Gastroesophageal sphincter (tissue), 4 donors: ENCODE measurements around the gene AFF3. TPM values are rescaled to one million over a fixed set of nuclear protein-coding genes. Genes with fewer than 3 reads are reported as not detected.

Experiments used
- ATAC-seq: fragments of 150-250 bp; one replicate; pipeline ENCODE4 v1.9.1; 2016; ENCODE audit warnings: mild to moderate bottlenecking, moderate library complexity
- H3K27ac ChIP-seq, 4 donors: fragments of 200-600 bp; sonication (generic) in 3 of 4; 1 replicate in 3 of 4; 2 replicates in 1 of 4; pipeline ENCODE4 v1.5.1; 2016 to 2019
- H3K27me3 ChIP-seq: fragments of 200-600 bp; sonication (generic); one replicate; pipeline ENCODE4 v1.5.1; 2019
- H3K36me3 ChIP-seq, 2 donors: fragments of 200-600 bp; sonication (generic); one replicate each; pipeline ENCODE4 v1.5.1; 2019; ENCODE audit warnings: control low read depth in 1 of 2
- H3K4me1 ChIP-seq, 3 donors: fragments of 200-600 bp; sonication (generic); 1 replicate in 2 of 3; 2 replicates in 1 of 3; pipeline ENCODE4 v1.5.1; 2016 to 2019; ENCODE audit warnings: control low read depth in 2 of 3
- H3K4me3 ChIP-seq, 2 donors: fragments of 200-600 bp; sonication (generic); one replicate each; pipeline ENCODE4 v1.5.1; 2019; ENCODE audit warnings: mild to moderate bottlenecking in 1 of 2, moderate library complexity in 1 of 2
- H3K9me3 ChIP-seq, 3 donors: fragments of 200-600 bp; sonication (generic); one replicate each; pipeline ENCODE4 v1.5.1; 2017 to 2019; ENCODE audit warnings: control low read depth in 2 of 3
- EP300 ChIP-seq: sonication (generic); formaldehyde crosslinking; IDR thresholded peaks from one replicate; pipeline ENCODE4 v1.6.1; 2017; ENCODE audit warnings: antibody characterized with exemption, mild to moderate bottlenecking
- POLR2A ChIP-seq, 2 donors: fragments of 450-650 bp; IDR thresholded peaks; one replicate each; pipeline ENCODE4 v1.6.1; 2017; ENCODE audit warnings: antibody characterized with exemption in 2 of 2, mild to moderate bottlenecking in 2 of 2, moderate library complexity in 1 of 2
- POLR2AphosphoS5 ChIP-seq: sonication (generic); formaldehyde crosslinking; IDR thresholded peaks from one replicate; pipeline ENCODE4 v1.6.1; 2017; ENCODE audit warnings: antibody characterized with exemption
- WGBS, 2 donors: methylation state at CpG; one replicate each; pipeline ENCODE4 v1.1.5; 2018; ENCODE audit warnings: low coverage in 1 of 2; 5-methylcytosine and 5-hydroxymethylcytosine counted together
- total RNA-seq, 4 donors: library from RNA; depleted of rRNA; stranded (reverse); fragments of >200 nt; gene quantifications; one replicate each; pipeline ENCODE4 v1.1.0, GENCODE V29; 2016
- TF ChIP-seq, protein P1 (sequence below), 4 experiments: fragments of 200-600 bp in 2 of 4; fragments of 450-650 bp in 2 of 4; sonication (generic) in 1 of 4; IDR thresholded peaks; one replicate each; pipeline ENCODE4 v1.5.1; 2017 to 2019; ENCODE audit warnings: antibody characterized with exemption in 4 of 4, mild to moderate bottlenecking in 2 of 4, moderate library complexity in 2 of 4

Gene AFF3
- total RNA-seq, 4 donors from 2014 or later, result 15.4 to 74.8 (median 37.7) TPM

DNA sequence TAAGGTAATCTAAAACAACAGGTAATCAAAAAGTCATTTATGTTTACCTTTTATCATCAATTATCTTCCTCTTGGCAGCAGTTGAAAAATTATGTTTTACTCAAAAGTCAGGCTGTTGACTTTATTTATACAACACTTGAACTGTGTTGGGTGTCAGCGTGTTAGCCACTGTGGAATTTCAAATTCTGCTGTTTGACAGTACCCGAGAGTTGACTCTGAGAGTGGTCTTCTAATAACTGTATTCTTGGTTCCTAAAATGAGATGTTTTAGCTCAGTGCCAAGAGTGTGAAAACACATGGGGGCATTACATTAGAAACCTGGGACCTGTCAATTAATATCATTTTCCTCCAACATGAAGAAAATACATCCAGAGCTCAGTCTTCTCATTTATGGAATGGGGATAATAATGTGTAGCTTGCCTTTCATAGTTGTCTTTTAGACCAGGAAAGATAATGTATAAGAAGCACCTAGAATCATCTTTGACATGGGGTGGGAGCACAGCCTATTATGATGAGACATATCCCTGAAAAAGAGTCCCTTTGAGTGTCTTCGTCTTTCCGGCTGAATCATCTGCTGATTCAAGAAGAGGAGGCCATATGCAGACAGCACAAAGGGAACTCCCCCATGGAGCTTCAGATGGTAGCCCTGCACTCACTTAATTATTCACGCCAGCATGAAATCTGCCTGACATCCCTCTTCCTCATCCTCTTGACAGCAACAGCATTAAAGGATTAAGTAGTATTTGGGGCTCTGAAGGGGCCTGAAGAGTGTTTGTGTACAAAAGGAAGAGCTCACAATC is 89.1 kb downstream of the AFF3 start:
- Histone ChIP-seq H3K9me3 (no peaks in the 10 kb centered on the region), H3K4me1 (peaks cover 0 to 11% (median 0%) of the 10 kb centered on the region in 3 donors), H3K36me3 (no peaks in the 10 kb centered on the region), H3K27ac (no peak overlapping the region), H3K27me3 (no peaks in the 10 kb centered on the region), H3K4me3 (no peak overlapping the region)
- WGBS, 2 donors, result 74 to 90% methylated on average over 3 to 5 of the region's 5 CpGs
- TF ChIP-seq POLR2A (IDR thresholded peaks at IDR 0.05) (no peak), EP300 (no peak), POLR2AphosphoS5 (no peak)
- TF ChIP-seq, protein P1, sequence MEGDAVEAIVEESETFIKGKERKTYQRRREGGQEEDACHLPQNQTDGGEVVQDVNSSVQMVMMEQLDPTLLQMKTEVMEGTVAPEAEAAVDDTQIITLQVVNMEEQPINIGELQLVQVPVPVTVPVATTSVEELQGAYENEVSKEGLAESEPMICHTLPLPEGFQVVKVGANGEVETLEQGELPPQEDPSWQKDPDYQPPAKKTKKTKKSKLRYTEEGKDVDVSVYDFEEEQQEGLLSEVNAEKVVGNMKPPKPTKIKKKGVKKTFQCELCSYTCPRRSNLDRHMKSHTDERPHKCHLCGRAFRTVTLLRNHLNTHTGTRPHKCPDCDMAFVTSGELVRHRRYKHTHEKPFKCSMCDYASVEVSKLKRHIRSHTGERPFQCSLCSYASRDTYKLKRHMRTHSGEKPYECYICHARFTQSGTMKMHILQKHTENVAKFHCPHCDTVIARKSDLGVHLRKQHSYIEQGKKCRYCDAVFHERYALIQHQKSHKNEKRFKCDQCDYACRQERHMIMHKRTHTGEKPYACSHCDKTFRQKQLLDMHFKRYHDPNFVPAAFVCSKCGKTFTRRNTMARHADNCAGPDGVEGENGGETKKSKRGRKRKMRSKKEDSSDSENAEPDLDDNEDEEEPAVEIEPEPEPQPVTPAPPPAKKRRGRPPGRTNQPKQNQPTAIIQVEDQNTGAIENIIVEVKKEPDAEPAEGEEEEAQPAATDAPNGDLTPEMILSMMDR (IDR thresholded peaks at IDR 0.05), result no peak
- ATAC-seq, result no peak

DNA sequence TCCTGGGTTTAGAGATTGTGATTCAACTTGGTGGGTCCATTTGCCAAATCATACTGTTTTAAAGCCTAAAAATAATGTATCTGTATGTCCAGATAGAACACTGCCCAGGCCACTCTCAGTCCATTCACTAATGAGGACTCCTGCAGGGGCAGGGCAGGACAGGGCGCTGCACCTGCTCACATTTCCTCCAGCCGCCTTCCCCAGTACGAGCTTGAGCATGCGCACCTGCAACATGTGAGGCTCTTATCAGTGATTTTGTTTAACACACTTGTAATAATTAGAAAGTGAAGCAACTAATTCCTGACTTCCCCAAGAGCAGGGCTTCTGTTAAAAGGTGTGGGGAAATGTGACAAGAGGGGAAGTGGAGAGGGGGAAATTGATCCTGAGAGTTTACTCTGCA is 89.7 kb downstream of the AFF3 start:
- no peak for TF ChIP-seq POLR2A (IDR thresholded peaks at IDR 0.05)
- Histone ChIP-seq H3K9me3 (no peaks in the 10 kb centered on the region), H3K27me3 (no peaks in the 10 kb centered on the region), H3K4me3 (no peak overlapping the region), H3K36me3 (no peaks in the 10 kb centered on the region), H3K4me1 (peaks cover 0 to 8% (median 0%) of the 10 kb centered on the region in 3 donors), H3K27ac (no peak overlapping the region)
- 83% methylated on average over 4 of the region's 4 CpGs; no CpG with 5 or more reads in 1 of the 2 donors for WGBS, 2 donors
- ATAC-seq, result no peak

DNA sequence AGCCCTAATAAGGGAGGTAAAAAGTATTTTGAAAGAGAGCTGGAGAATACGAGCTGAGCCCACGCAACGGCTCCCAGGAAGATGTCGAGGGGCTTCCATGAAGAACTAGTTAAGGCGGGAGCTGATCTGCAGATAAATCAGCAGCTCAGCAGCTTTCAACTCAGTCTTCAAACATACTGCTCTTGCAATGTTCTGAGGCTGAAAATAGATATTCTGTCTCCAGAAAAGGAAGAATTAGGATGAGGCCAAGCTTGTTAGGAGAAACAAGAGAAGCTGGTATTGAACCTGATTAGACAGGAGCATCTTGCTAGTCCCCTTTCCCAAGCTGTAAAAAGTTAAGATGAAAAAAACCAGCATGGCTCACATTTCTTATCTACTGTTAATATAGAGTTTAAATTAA is 91.1 kb downstream of the AFF3 start:
- Histone ChIP-seq H3K4me3 (no peak overlapping the region), H3K36me3 (no peaks in the 10 kb centered on the region), H3K27me3 (no peaks in the 10 kb centered on the region), H3K4me1 (peaks cover 0 to 6% (median 0%) of the 10 kb centered on the region in 3 donors), H3K27ac (no peak overlapping the region), H3K9me3 (no peaks in the 10 kb centered on the region)
- no peak for TF ChIP-seq POLR2A (IDR thresholded peaks at IDR 0.05)
- no peak for TF ChIP-seq EP300
- TF ChIP-seq POLR2AphosphoS5, result no peak
- TF ChIP-seq, protein P1 (IDR thresholded peaks at IDR 0.05), result no peak
- no peak for ATAC-seq
- 93 to 97% methylated on average over 3 to 5 of the region's 5 CpGs for WGBS, 2 donors

DNA sequence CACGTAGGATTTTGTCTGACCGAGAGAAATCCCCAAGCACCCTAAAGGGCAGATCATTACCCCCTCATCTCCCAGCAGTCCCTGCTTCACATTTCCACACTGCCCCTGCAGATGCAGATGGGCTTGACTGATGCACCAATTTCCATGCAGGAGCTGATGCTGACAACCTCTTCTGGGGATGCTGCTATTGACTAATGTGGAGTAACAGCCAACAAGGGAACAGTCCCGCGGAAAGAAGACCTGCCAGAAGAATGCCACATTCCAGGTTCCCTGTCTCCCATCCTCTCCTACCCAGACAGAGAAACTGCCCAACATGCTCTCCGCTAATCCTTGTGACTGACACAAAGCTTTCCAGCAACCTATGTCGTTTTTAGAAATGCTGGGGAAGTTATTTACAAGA is 91.7 kb downstream of the AFF3 start:
- no peaks in the 10 kb centered on the region for H3K36me3 ChIP-seq
- H3K4me3 ChIP-seq, result no peak overlapping the region
- no peak for ATAC-seq
- H3K4me1 ChIP-seq, result peaks cover 0 to 6% (median 0%) of the 10 kb centered on the region in 3 donors
- H3K27me3 ChIP-seq, result no peaks in the 10 kb centered on the region
- TF ChIP-seq, protein P1 (IDR thresholded peaks at IDR 0.05), result no peak
- no peak for TF ChIP-seq EP300
- TF ChIP-seq POLR2AphosphoS5, result no peak
- no peak for TF ChIP-seq POLR2A (IDR thresholded peaks at IDR 0.05)
- H3K9me3 ChIP-seq, result no peaks in the 10 kb centered on the region
- 92 to 93% methylated on average over 4 to 5 of the region's 6 CpGs for WGBS, 2 donors
- H3K27ac ChIP-seq, result no peak overlapping the region

DNA sequence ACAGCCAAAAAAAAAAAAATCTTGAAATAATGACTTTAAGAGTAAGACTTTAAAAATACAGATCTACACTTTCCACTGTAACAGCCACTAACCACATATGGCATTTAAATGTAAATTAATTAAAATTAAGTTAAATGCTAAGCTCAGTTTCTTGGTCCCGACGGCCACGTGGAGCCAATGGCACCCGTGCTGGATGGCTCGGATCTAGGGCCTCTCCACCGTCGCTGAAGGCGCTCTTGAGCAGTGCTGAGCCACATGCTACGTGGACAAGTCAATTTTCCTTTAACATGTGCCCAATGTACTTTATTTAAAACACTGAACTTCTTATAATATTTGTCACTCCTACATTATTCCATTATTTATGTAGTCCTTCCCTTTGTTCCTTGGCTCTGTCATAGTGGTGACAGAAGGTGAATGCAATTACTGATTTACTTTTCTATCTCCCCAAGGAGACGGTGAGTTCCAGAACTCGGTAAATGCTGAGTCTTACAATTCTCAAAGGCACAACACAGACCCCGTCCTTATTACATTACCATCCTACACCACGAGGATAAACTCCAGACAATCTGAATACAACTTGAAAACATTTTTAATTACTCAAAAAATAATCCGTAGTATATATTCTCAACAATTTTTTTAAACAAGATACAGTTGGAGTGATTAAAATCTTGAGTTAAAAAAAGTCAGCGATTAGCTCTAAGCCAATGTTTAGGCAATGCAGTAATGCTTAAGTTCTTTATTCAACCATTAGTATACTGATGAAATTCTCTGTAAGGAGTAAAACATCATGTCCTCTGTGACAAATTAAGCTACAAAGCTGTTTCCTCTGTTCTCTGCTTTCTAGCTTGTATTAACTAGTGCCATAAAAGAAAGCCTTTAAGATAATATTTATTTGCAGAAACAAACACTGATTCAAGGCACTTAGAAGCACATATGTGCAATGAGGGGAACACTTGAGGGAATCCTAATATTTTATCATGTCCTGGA is 95.1 kb downstream of the AFF3 start:
- TF ChIP-seq, protein P1 (IDR thresholded peaks at IDR 0.05), result no peak
- TF ChIP-seq POLR2A (IDR thresholded peaks at IDR 0.05) (no peak), POLR2AphosphoS5 (no peak), EP300 (no peak)
- 66 to 73% methylated on average over 15 of the region's 15 CpGs for WGBS, 2 donors
- no peaks in the 10 kb centered on the region for H3K36me3 ChIP-seq

More for the DNA sequence above, 95.1 kb downstream of the AFF3 start:
- H3K4me3 ChIP-seq, result no peak overlapping the region
- no peaks in the 10 kb centered on the region for H3K9me3 ChIP-seq
- no peak overlapping the region for H3K27ac ChIP-seq
- H3K4me1 ChIP-seq, result peaks cover 0 to 6% (median 0%) of the 10 kb centered on the region in 3 donors
- ATAC-seq, result no peak
- H3K27me3 ChIP-seq, result no peaks in the 10 kb centered on the region
